ENCODE data around the gene ANGPTL7.
A peak's percentile ranks its signal among the peaks of the same experiment; 100 is the strongest.
"Not testable (repeated sequence)": the region's sequence is repeated elsewhere in the genome, so short reads cannot be mapped to it uniquely, and the experiment has no call there.

ANGPTL7 gene

DNA sequence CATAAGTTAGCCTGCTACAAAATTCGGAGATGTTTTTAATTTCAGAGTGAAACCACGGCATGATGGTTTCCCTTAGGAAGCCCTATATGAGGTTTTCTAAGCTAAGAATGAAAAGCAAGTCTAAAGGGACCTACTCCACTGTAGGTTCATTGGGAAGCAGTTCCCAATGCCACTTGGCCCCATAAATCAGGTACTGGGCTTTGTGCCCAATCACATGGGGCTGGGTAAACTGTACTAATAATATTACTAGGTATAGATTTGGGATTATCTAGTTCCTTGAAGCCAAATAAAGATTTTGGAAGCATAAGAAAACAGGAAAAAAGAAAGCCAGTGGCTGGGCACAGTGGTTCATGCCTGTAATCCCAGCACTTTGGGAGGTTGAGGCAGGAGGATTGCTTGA lies 19.1 kb upstream of the ANGPTL7 start:
- DNase-seq: no peak

DNA sequence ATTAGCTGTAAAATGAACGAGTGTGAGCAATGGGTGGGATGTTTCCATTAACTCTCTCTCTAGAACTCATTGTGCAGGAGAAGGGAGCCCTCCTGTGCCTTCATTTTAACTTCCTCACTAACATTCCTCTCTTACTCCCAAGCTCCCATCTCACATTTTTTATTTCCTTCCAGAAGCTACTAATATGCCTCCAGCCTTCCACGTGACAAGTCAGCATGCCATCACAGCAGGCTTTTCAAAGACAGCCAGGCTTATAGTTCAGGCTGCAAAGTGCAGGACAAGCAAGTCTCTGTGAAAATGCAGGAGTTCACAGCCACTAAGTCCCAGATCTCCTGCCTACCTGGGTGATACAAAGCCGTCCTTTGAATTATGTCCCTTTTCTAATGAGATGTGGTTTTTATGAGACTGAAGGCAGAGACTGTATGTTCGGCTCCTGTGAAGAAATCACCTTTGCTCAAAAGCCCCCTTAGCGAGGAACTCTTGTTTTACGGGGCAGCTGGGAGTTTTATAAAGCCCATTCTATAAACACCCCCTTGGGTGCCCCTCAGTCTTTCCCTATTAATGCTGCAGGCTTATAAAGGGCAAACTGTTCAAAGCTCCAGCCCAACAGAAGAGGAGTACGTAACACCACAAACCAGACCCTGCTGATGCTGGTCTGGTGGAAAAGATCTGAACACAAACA lies 14.8 kb upstream of the ANGPTL7 start:
- DNase-seq: no peak

GRCh38 chr1:11175461-11175860 lies 13.7 kb upstream of the ANGPTL7 start:
- no peak for DNase-seq

GRCh38 chr1:11176081-11176706 lies 13.0 kb upstream of the ANGPTL7 start:
- no peak for DNase-seq

- no peak for DNase-seq
Measured at GRCh38 chr1:11178021-11179015, 10.8 kb upstream of the ANGPTL7 start.

DNA sequence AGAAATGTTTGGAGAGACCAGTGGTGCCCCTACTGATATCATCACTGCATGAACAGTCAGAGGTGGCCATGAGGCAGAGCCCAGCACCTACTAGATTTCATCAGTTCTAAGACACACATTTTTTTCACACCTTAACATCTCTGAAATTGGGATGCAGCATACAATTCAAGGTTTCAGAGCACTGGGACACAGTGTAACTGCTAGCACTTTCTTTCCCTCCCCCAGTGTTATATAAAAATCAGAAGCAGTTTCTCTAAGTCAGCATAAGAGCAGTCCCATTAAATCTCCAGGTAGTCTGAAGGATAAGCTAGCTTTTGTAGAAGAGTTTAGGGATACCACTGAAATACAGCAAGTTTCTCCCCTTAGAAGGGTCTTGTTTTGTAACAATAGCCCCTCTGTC lies 10.0 kb upstream of the ANGPTL7 start:
- no peak for DNase-seq

- DNase-seq: not testable (repeated sequence)
Measured at GRCh38 chr1:11179749-11180148, 9.4 kb upstream of the ANGPTL7 start.

- peak; percentile 62 for DNase-seq
Measured at GRCh38 chr1:11180342-11180744, 8.8 kb upstream of the ANGPTL7 start.

- no peak for DNase-seq
Measured at GRCh38 chr1:11182884-11183283, 6.3 kb upstream of the ANGPTL7 start.

- no peak for DNase-seq
Measured at GRCh38 chr1:11184973-11185372, 4.2 kb upstream of the ANGPTL7 start.

- DNase-seq: no peak
Measured at GRCh38 chr1:11187000-11187399, 2.2 kb upstream of the ANGPTL7 start.

GRCh38 chr1:11187494-11187893 lies 1.7 kb upstream of the ANGPTL7 start:
- no peak for DNase-seq

- DNase-seq: no peak
Measured at GRCh38 chr1:11187931-11188330, 1.2 kb upstream of the ANGPTL7 start.

GRCh38 chr1:11188381-11188780 lies 774 bp upstream of the ANGPTL7 start:
- DNase-seq: no peak

DNA sequence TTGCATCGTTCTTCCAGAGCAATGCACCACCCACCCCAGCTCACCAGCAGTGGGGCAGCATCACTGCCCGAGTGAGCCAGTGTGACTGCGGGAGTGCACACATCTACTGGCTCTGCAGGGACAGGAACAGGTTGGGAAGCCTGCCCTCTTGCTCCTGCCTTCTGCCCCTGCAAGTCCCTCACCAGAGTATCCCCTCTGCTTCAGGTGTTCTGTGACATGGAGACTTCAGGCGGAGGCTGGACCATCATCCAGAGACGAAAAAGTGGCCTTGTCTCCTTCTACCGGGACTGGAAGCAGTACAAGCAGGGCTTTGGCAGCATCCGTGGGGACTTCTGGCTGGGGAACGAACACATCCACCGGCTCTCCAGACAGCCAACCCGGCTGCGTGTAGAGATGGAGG lies 4.2 kb downstream of the ANGPTL7 start:
- DNase-seq: no peak

GRCh38 chr1:11194407-11195176 lies 5.4 kb downstream of the ANGPTL7 start:
- no peak for DNase-seq

DNA sequence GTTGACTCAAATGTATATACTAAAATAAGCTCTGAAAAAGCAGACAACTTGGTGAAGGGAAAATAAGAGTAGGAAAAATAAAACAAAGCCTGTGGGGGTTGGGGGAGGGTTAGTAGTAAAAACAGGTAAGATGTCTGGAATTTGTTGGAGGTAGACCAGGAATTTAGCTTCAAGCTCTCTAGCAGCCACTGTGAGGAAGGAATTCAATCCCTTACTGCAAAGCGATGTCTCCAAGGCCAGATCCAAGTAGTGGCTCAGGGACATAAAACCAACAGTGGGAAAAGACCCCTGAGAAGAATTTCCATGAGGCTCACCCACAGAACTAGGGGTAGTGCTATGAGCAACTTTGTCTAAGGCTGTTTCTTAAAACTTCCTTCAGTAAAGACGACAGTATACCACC lies 7.8 kb downstream of the ANGPTL7 start:
- no peak for DNase-seq

DNA sequence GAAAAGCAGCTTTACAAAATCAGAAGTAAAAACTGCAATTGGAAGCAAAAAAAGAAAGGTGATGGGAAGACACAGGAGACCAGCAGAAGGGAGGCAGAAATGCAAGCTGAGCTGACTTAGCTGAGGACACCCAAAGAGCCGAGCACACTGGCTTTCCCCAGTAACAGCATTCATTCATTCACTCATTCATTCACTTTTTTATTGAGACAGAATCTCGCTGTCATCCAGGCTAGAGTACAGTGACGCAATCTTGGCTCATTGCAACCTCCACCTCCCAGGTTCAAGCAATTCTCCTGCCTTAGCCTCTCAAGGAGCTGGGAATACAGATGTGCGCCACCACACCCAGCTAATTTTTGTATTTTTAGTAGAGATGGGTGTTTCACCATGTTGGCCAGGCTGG lies 8.2 kb downstream of the ANGPTL7 start:
- DNase-seq: no peak

DNA sequence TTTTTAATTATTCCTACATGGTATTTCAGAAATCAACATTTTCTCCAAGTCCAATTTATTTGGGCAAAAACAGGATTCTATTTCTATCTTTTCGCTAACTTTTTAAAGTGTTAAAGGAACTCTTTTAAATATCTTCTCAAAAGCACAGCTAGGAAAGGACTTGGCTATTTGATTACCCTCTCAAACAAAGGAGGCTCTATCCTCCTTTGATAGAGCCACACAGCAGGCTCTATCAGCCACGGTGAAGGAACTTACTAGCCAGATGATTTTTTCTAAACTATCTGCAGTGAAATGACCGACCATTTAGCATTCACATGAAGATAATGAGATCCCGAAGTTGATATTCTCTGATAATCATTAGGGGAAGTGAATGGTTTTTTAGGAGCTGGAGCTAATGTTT lies 9.1 kb downstream of the ANGPTL7 start:
- DNase-seq: no peak

- no peak for DNase-seq
Measured at GRCh38 chr1:11198851-11199594, 9.9 kb downstream of the ANGPTL7 start.

DNA sequence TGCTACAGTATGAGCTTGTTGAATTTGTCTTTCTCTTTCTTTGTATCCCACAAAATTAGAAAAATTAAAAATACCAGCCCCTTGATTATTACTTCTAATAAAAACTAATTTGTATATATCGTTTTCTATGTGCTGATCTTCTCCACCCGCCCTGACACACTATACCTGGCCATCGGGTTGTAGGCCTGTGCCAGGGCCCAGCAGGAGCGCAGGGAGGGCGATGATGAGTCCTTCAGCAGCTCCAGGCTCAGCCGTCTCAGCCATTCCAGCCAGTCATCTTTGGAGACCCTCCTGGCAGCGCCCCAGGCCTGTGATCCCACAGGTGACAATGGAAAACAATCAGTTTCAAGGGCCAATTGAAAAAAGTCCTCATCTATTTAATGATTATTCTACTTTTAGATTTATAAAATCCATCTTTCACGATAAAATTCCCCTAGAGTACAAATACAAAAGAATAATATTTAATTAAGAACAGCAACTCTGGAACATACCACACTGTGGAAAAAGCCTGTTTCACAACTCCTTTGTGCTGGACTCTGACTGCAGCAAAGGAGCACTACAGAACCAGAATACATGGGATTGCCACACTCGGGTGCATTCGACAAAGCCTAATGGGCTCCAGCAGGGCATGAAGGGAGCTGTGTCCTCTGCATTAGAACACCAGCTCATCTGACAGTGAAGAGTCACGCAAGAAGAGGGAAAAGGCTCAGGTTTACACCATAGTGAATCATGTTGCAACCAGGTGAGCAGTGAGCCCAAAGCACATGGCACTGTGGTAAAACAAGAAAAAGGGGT lies 15.4 kb downstream of the ANGPTL7 start:
- no peak for DNase-seq

All from HCEC 1CT (cell line).